DOHH2 (cell line): ENCODE measurements around the gene HS3ST5.

Source experiments
- H3F3A ChIP-seq: fragments of 200-600 bp; sonication (generic), shearing (Covaris generic); 2 replicates; pipeline ENCODE4 v1.6.0; 2016; ENCODE audit warnings: antibody characterized with exemption, mild to moderate bottlenecking; ENCODE audit not compliant: control insufficient read depth, insufficient read depth
- H3K27ac ChIP-seq: fragments of 200-600 bp; sonication (generic); 2 replicates; pipeline ENCODE4 v1.5.1; 2014; ENCODE audit warnings: low read depth, mild to moderate bottlenecking, low read length, moderate library complexity
- H3K27me3 ChIP-seq: fragments of 200-600 bp; sonication (generic); 2 replicates; pipeline ENCODE4 v1.6.1; 2014; ENCODE audit warnings: mild to moderate bottlenecking, low read length, mixed read lengths; ENCODE audit not compliant: control insufficient read depth
- H3K36me3 ChIP-seq: fragments of 200-600 bp; sonication (generic); 2 replicates; pipeline ENCODE4 v1.6.1; 2014; ENCODE audit warnings: mild to moderate bottlenecking, low read length, moderate library complexity, mixed read lengths; ENCODE audit not compliant: control insufficient read depth
- H3K4me1 ChIP-seq: fragments of 200-600 bp; sonication (generic); 2 replicates; pipeline ENCODE4 v1.6.1; 2014; ENCODE audit warnings: mild to moderate bottlenecking, low read length, mixed read lengths; ENCODE audit not compliant: control insufficient read depth
- H3K4me2 ChIP-seq: fragments of 200-600 bp; sonication (generic); 2 replicates; pipeline ENCODE4 v1.6.0; 2014; ENCODE audit warnings: mild to moderate bottlenecking, low read length, moderate library complexity
- H3K4me3 ChIP-seq: fragments of 200-600 bp; sonication (generic); 2 replicates; pipeline ENCODE4 v1.5.1; 2014; ENCODE audit warnings: mild to moderate bottlenecking, low read length, mixed read lengths
- H3K79me2 ChIP-seq: fragments of 200-600 bp; sonication (generic); 2 replicates; pipeline ENCODE4 v1.6.1; 2014; ENCODE audit warnings: mild to moderate bottlenecking, low read length, mixed read lengths; ENCODE audit not compliant: control insufficient read depth
- H3K9me2 ChIP-seq: fragments of 200-600 bp; sonication (generic); replicated peaks from 2 replicates; pipeline ENCODE4 v1.6.1; 2014; ENCODE audit warnings: mild to moderate bottlenecking, low read length, mixed read lengths; ENCODE audit not compliant: control insufficient read depth
- H3K9me3 ChIP-seq: fragments of 200-600 bp; sonication (generic); 2 replicates; pipeline ENCODE4 v1.6.1; 2014; ENCODE audit warnings: antibody characterized with exemption, low read length, mixed read lengths; ENCODE audit not compliant: control insufficient read depth, insufficient read depth
- H4K20me1 ChIP-seq: fragments of 200-600 bp; sonication (generic); 2 replicates; pipeline ENCODE4 v1.6.0; 2014; ENCODE audit warnings: low read depth, mild to moderate bottlenecking, antibody characterized with exemption, low read length, moderate library complexity; ENCODE audit not compliant: control insufficient read depth, insufficient read depth
- CTCF ChIP-seq: fragments of 200-600 bp; sonication (generic); IDR thresholded peaks from one replicate; pipeline ENCODE4 v1.5.1; 2014; ENCODE audit warnings: antibody characterized with exemption, mild to moderate bottlenecking, low read depth, low read length; ENCODE audit not compliant: poor library complexity, severe bottlenecking
- EZH2phosphoT487 ChIP-seq: fragments of 200-600 bp; sonication (generic); IDR thresholded peaks from 2 replicates; pipeline ENCODE4 v1.6.1; 2017; ENCODE audit warnings: borderline replicate concordance, mild to moderate bottlenecking, antibody characterized with exemption, low read length, moderate library complexity, mixed read lengths

HS3ST5 gene

GRCh38 chr6:114064862-114065261 lies 278.0 kb downstream of the HS3ST5 start:
- Histone ChIP-seq H4K20me1 (no peaks in the 10 kb centered on the region), H3K4me2 (no peak overlapping the region), H3K27ac (no peak overlapping the region), H3K9me3 (no peaks in the 10 kb centered on the region), H3K9me2 (no peaks in the 10 kb centered on the region), H3K79me2 (no peaks in the 10 kb centered on the region), H3K36me3 (no peaks in the 10 kb centered on the region), H3K4me3 (no peak overlapping the region), H3F3A (no peaks in the 10 kb centered on the region), H3K27me3 (no peaks in the 10 kb centered on the region), H3K4me1 (peaks cover 6% of the 10 kb centered on the region)
- no peak for TF ChIP-seq EZH2phosphoT487
- no peak for TF ChIP-seq CTCF

DNA sequence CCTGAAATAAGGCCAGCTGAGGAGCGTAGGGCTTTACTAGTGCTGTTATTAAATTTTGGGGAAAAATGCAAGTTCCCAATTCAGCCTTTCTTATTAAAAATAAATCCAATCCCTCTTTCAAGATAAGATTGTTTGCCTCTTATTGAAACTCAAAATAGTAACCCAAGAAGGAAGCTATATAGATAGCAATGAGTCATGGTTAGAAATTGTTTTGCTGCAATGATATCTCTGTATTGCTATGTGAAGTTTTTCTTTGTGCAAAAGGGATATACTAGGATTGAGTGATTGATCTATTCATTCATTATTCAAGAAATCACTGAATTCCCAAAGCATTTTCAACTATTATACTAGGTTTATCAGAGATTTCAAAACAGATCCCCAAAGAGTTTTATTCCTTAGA lies 278.9 kb downstream of the HS3ST5 start:
- Histone ChIP-seq H3K9me3 (no peaks in the 10 kb centered on the region), H3K27ac (no peak overlapping the region), H4K20me1 (no peaks in the 10 kb centered on the region), H3K27me3 (no peaks in the 10 kb centered on the region), H3K79me2 (no peaks in the 10 kb centered on the region), H3K9me2 (no peaks in the 10 kb centered on the region), H3K4me3 (no peak overlapping the region), H3K4me1 (peaks cover 6% of the 10 kb centered on the region), H3K36me3 (no peaks in the 10 kb centered on the region), H3F3A (no peaks in the 10 kb centered on the region), H3K4me2 (no peak overlapping the region)
- TF ChIP-seq EZH2phosphoT487 (no peak), CTCF (no peak)

DNA sequence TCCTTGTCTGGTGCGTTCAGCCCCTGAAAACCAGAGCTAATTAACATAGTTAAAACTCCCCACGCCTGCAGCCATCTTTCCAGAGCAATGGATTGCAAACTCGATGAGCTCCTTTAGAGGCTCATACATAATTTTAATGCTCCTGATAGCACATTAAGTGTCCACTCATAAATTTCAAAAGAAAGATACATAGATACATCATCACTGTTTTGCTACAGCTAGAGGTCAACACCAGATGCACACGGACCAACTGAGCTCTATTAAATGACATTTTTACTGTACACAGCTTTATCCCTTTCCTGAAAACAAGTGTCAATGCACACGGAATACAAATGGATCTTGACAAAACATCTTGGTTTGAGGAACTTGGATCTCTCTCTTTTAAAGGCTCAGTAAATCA lies 280.6 kb downstream of the HS3ST5 start:
- Histone ChIP-seq H3K36me3 (no peaks in the 10 kb centered on the region), H4K20me1 (no peaks in the 10 kb centered on the region), H3K4me1 (peaks cover 6% of the 10 kb centered on the region), H3K9me2 (no peaks in the 10 kb centered on the region), H3F3A (no peaks in the 10 kb centered on the region), H3K4me3 (no peak overlapping the region), H3K27me3 (no peaks in the 10 kb centered on the region), H3K27ac (no peak overlapping the region), H3K9me3 (no peaks in the 10 kb centered on the region), H3K79me2 (no peaks in the 10 kb centered on the region), H3K4me2 (no peak overlapping the region)
- no peak for TF ChIP-seq EZH2phosphoT487
- TF ChIP-seq CTCF, result no peak

DNA sequence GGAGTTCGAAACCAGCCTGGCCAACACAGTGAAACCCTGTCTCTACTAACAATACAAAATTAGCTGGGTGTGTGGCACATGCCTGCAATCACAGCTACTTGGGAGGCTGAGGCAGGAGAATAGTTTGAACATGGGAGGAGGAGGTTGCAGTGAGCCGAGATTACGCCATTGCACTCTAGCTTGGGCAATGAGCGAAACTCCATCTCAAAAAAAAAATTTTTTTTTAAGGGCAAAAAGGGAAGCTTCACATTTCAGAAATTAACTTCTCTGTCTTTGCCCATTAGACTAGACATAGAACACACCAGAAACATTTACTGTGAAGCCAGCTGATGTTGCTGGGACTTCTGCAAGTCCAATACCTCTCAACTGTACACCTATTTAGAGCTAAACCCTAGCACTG lies 281.1 kb downstream of the HS3ST5 start:
- H3K9me2 ChIP-seq, result no peaks in the 10 kb centered on the region
- no peak overlapping the region for H3K4me2 ChIP-seq
- no peak overlapping the region for H3K27ac ChIP-seq

More for the DNA sequence above, 281.1 kb downstream of the HS3ST5 start:
- H3K36me3 ChIP-seq, result no peaks in the 10 kb centered on the region
- no peaks in the 10 kb centered on the region for H3K27me3 ChIP-seq
- H3K9me3 ChIP-seq, result no peaks in the 10 kb centered on the region
- H3F3A ChIP-seq, result no peaks in the 10 kb centered on the region
- peaks cover 6% of the 10 kb centered on the region for H3K4me1 ChIP-seq
- TF ChIP-seq EZH2phosphoT487, result no peak
- no peaks in the 10 kb centered on the region for H4K20me1 ChIP-seq
- H3K4me3 ChIP-seq, result no peak overlapping the region
- H3K79me2 ChIP-seq, result no peaks in the 10 kb centered on the region
